Memory B cell (primary cell): ENCODE measurements around the gene IFIT3.

Source experiments
- ATAC-seq: fragments of 150-1000 bp; cut with Tn5 transposase; 2 replicates; pipeline ENCODE4 v1.10.0; 2021; ENCODE audit warnings: low read depth, mild to moderate bottlenecking, moderate library complexity
- DNase-seq, 2 donors: peaks; one replicate each; pipeline ENCODE4 v3.0.0; 2022; ENCODE audit warnings: low spot score in 2 of 2
- H3K27ac Mint-ChIP-seq: one replicate; pipeline ENCODE4 v1.8.0; 2022; ENCODE audit warnings: mild to moderate bottlenecking, moderate library complexity, mixed read lengths
- H3K27me3 Mint-ChIP-seq: one replicate; pipeline ENCODE4 v1.8.0; 2022; ENCODE audit warnings: mixed read lengths
- H3K36me3 Mint-ChIP-seq: one replicate; pipeline ENCODE4 v1.8.0; 2022; ENCODE audit warnings: mild to moderate bottlenecking, mixed read lengths
- H3K4me1 Mint-ChIP-seq: one replicate; pipeline ENCODE4 v1.8.0; 2022; ENCODE audit warnings: mixed read lengths
- H3K4me3 Mint-ChIP-seq: one replicate; pipeline ENCODE4 v1.8.0; 2022; ENCODE audit warnings: mild to moderate bottlenecking, moderate library complexity, mixed read lengths
- H3K9me3 Mint-ChIP-seq: one replicate; pipeline ENCODE4 v1.8.0; 2022; ENCODE audit warnings: mixed read lengths

The IFIT3 gene

DNA sequence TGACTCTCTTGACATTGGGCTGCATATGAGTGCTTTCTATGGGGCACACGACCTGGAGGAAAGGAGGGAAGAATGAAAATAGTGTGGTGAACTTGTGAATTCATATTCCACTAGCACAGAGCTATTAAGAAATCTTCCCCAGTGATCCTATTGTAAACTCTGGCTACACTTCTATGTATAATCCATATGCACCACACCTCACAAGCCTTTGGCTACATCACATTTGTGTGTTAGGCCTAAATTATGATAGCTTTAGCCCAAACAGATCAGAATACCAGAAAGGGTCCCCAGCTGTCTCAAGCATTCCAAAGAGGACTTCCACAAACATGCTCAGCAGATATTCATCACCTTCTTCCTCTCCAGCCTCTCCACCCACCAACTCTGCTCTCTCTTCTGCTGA, 40.3 kb downstream of the IFIT3 start:
- Mint-ChIP-seq H3K27me3 (no peaks in the 10 kb centered on the region), H3K36me3 (no peaks in the 10 kb centered on the region), H3K4me1 (peaks cover 8% of the 10 kb centered on the region), H3K4me3 (no peak overlapping the region), H3K27ac (no peak overlapping the region), H3K9me3 (no peaks in the 10 kb centered on the region)
- ATAC-seq (no peak), DNase-seq (no peak)

DNA sequence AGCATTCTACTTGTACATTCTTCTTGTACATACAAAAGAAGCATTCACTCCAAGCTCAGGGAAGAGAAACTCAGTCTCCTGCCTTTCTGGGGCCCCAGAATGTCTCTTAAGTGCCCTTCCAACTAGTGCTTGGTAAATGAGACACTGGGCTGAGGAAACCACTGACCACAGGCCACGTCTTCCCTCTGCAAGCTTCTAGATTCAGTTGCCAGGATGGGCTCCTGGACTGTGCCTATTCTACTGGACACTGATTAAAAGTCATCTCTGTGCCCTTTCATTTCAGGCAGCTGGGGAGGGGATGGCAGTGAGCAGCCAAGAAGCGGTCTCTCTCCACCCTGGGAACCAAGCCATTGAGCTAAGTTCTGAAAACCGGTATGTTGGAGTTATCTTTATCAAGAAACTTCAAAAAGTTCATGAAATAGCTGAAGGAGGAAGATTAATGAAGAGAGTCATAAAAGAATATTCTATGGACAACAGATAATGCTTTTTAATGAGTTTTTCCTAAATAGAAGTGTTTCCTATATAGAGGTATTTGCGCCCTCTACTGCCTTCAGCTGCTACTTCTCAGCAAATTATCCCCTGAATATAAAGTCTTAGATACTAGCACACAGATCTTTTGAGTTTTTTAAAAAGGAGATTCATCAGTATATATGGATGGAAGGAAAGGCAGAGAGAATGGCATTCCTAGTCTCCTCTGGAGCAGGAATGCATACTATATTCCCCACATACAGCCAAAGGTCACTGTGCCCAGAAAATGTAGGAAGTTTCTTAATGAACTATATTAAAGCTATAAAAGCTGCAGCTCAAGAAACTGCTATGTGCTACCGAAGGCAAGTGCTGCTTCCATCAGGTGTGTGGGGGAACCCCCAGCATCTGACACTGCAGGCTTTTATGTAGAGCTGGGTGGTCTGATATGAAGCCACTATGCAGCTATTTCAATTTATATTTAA, 41.6 kb downstream of the IFIT3 start:
- H3K9me3 Mint-ChIP-seq = no peaks in the 10 kb centered on the region
- H3K4me3 Mint-ChIP-seq = no peak overlapping the region
- no peak overlapping the region for H3K27ac Mint-ChIP-seq
- DNase-seq (no peak), ATAC-seq (peak; percentile 53)
- H3K27me3 Mint-ChIP-seq = peaks cover 3% of the 10 kb centered on the region
- H3K4me1 Mint-ChIP-seq = peaks cover 5% of the 10 kb centered on the region
- H3K36me3 Mint-ChIP-seq = no peaks in the 10 kb centered on the region

DNA sequence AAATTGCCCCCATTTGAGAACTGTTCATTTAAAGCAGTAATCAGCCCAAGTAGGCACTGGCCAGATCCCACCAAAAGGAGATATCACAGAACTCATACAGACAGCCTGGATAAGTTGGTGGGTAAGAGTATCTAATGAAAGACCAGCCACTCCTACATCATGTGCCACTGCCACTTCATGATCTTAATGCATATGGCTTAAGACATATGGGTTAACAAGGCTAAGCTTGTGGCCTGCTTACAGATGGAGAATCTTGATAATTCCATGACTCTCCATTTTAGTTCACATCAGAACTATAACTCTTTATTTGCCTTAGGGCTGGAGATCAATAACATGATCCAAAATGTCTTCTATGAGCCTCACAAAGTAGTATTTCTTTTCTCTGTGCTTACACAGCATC, 43.3 kb downstream of the IFIT3 start:
- Mint-ChIP-seq H3K4me1 (peaks cover 5% of the 10 kb centered on the region), H3K36me3 (no peaks in the 10 kb centered on the region), H3K9me3 (no peaks in the 10 kb centered on the region), H3K4me3 (no peak overlapping the region), H3K27me3 (peaks cover 3% of the 10 kb centered on the region), H3K27ac (no peak overlapping the region)
- ATAC-seq (no peak), DNase-seq (no peak)

DNA sequence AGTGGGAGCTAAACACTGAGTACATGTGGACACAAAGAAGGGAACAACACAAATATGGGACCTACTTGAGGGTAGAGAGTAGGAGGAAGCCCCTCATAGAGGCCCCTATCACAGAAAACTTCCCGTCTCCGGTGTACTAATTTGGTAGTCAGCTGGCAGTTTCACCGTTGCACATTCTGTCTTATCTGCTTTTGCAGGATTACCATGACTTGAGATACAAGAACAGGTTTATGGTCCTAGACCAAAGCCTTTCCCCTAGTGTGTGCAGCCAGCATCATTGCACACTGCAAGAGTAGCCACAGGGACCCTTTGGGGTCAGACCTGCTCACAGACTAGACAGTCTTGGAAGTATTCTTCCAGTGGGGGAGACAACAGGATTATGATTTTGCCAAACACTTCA, 44.2 kb downstream of the IFIT3 start:
- Mint-ChIP-seq H3K4me1 (peaks cover 5% of the 10 kb centered on the region), H3K27me3 (peaks cover 3% of the 10 kb centered on the region), H3K27ac (no peak overlapping the region), H3K4me3 (no peak overlapping the region), H3K36me3 (no peaks in the 10 kb centered on the region), H3K9me3 (no peaks in the 10 kb centered on the region)
- ATAC-seq (no peak), DNase-seq (no peak)

DNA sequence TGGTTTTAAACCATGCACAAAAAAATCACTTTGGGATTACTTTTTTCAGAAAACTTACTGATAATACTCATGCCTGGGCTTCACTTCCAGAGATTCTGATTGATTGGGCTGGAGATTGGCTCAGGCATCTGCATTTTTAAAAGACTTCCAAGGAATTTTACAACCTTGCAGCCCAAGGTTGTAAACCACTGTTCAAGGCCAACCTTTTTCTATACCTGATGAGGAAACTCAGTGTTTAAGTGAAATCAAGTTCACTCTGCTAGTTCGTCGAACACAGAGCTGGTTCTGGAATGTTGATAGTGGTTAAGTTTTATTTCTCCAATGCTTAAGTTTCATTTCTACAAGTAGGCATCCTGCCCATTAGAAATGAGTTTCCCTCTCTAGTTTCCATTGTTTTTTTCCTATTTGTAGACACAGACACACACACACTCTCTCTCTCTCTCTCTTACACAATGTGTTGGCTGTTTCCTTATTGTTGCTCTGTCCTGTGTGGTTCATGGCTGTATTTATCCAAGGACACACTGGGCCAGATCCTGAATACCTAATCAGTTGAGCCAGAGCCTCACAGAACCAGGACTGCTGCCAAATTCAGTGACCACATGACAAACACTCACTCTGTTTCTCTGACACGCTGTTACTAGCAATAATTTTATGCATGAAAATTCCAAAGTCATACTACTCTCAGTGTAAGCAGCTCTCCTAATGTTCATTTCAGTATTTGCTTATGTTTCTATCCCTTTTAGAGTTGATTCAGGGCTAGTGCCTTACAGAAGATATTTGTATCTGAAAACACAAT, 46.3 kb downstream of the IFIT3 start:
- Mint-ChIP-seq H3K27me3 (peaks cover 3% of the 10 kb centered on the region), H3K4me3 (no peak overlapping the region), H3K9me3 (no peaks in the 10 kb centered on the region), H3K4me1 (no peaks in the 10 kb centered on the region), H3K36me3 (no peaks in the 10 kb centered on the region), H3K27ac (no peak overlapping the region)
- DNase-seq = no peak
- ATAC-seq = no peak

DNA sequence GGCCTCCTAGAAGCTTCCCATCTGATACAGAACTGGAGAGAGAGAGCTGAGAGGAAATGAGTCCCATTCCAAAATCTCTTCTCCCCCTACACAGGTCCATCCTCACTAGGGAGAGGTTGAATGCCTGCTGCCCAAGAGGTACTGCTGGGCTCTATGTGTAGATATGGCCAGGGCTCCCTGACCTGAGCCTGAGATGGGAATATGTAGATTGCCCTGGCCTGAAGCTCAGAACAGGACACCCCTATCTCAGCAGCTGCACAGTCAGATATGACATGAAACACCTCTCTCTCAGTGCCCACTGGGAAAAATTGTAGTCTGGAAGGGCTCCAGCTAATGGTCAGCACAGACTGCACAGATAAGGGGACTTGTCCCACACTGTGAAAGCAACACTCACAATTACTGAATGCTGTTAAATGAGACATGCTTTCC, 46.9 kb downstream of the IFIT3 start:
- H3K27ac Mint-ChIP-seq = no peak overlapping the region
- DNase-seq = no peak
- H3K4me1 Mint-ChIP-seq = no peaks in the 10 kb centered on the region
- ATAC-seq = no peak
- peaks cover 3% of the 10 kb centered on the region for H3K27me3 Mint-ChIP-seq
- no peaks in the 10 kb centered on the region for H3K36me3 Mint-ChIP-seq
- no peaks in the 10 kb centered on the region for H3K9me3 Mint-ChIP-seq
- H3K4me3 Mint-ChIP-seq = no peak overlapping the region

DNA sequence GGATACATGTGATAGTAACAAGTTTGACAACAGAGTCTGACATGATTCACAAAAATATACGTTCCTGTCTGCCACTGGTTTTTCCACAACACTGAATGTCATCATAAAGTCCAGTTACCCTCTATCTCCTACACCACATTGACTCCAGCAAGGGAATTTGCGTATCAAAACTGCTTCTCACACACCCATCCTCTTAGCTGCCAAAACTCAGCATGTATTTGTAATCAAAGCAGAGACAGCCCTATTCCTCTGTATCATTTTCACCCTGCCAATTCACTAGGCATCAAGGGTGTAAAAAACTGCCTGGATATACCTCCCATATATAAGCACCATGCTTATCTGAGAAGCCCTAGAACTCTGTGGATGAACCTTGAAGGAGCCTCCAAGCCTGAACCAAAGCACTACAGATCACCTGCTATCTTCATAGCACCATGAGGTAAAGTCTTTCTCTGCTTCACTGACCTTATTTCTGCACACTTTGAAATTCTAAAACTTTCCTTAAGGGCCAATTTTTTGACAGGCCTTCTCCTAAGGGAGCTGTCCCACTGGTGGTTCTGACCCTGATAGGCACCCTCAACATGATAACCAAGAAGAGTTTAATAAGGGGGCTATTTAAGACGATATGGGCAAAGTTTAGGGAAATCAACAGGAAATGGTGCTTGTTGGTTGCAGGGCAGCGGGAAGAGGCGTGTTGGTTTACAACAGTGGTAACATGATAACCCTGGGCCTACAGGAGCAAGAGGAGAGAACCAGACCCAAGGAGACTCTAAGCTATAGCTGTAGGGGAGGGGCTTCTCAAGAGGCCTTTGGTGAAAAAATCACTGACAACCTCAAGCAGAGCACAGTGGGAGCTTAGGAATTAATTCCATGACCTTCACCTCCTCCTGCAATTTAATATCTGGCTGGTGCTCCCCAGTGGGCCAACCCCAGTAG, 50.2 kb downstream of the IFIT3 start, which contains the start of gene IFIT1B:
Gene IFIT1B (plus strand): TSS at position 352 of the 933 bp plus-strand sequence. CDS start 80 bp downstream, at position 432.
- Mint-ChIP-seq H3K4me1 (no peaks in the 10 kb centered on the region), H3K4me3 (no peak within 1 kb of the TSS), H3K36me3 (no peaks in the 10 kb centered on the region), H3K27ac (no peak within 1 kb of the TSS), H3K9me3 (no peaks in the 10 kb centered on the region), H3K27me3 (peaks cover 3% of the 10 kb centered on the region)
- DNase-seq = no peak
- ATAC-seq = no peak

DNA sequence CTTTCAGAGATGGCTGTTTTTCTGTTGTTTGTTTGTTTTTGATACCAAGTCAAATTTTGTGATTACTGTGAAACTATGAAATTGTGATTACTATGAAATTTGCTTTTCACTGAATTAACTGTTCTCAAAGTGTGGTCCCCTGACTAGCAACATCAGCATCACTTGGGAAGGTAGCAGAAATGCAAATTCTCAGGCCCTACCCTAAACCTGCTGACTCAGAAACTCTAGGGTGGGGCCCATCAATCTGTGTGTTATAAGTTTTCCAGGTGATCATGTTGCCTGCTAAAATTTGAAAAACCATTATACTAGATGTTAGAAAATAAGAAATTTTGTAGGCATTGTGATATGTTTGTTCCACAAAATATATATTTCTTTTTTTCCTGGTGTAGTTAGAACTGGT, 51.3 kb downstream of the IFIT3 start:
- peaks cover 4% of the 10 kb centered on the region for H3K4me1 Mint-ChIP-seq
- DNase-seq (no peak), ATAC-seq (no peak)
- H3K4me3 Mint-ChIP-seq = no peak overlapping the region
- no peaks in the 10 kb centered on the region for H3K36me3 Mint-ChIP-seq
- no peaks in the 10 kb centered on the region for H3K9me3 Mint-ChIP-seq
- H3K27me3 Mint-ChIP-seq = peaks cover 3% of the 10 kb centered on the region
- H3K27ac Mint-ChIP-seq = no peak overlapping the region

DNA sequence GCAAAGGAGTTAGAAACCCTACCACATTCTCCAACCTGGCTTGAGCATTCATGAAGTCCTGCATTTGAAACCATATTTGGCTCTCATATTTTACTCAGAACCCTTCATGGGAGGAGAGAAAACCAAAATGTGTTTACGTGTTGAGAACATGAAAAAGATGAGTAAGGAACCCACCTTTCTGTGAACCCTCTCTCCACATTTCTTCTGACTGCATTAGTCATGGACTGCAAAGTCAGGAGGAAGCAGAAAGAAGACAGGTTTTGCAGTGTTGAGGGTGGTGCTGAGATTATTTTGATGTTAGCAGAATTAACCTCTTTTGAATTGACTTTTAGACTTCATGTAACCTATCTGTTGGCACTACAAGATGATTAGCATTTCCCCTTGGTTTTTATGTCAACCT, 55.0 kb downstream of the IFIT3 start:
- DNase-seq (no peak), ATAC-seq (no peak)
- no peak overlapping the region for H3K4me3 Mint-ChIP-seq
- H3K4me1 Mint-ChIP-seq = peaks cover 14% of the 10 kb centered on the region
- H3K36me3 Mint-ChIP-seq = no peaks in the 10 kb centered on the region
- H3K27me3 Mint-ChIP-seq = no peaks in the 10 kb centered on the region
- H3K9me3 Mint-ChIP-seq = no peaks in the 10 kb centered on the region
- no peak overlapping the region for H3K27ac Mint-ChIP-seq

DNA sequence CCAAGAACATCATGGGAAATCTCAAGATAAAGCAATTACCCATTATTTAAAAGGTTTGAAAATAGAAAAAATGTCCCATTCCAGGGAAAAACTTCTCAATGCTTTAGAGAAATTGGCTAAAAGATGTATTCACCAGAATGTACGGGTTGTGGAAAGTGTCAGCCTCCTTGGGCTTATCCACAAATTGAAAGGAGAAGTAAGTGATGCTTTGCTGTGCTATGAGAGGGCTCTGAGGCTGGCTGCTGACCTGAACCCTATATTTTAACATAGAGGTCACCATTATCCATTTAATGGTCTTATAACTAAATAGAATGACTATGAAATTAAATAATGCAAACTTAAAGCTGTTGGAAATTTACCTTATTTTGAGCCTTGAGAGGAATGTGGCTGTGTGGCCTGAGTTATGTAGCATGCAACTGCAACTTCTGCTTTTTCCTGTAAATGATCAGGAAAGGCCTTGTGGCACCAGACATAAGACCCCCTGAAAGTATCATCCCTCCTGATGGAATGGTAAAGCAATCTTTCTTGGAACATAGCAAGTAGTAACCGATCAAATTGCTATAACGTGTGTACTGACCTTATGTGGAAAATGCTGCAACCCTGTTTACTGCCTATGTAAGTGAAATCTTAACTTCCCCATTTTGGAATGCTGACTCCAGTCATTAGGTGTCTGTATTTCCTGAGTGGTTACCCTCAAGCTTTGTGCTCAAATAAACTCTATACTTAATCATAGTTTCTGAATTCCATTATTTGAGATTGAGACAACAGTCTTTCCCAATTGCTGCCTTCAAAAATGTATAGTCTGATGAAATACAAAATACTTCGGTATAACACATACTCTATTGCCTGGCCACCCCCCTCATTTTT, 56.9 kb downstream of the IFIT3 start:
- H3K27me3 Mint-ChIP-seq = no peaks in the 10 kb centered on the region
- ATAC-seq (peak; percentile 91), DNase-seq (no peak)
- H3K9me3 Mint-ChIP-seq = no peaks in the 10 kb centered on the region
- H3K4me1 Mint-ChIP-seq = peaks cover 14% of the 10 kb centered on the region
- H3K36me3 Mint-ChIP-seq = no peaks in the 10 kb centered on the region
- peak overlapping the region; percentile 11 for H3K27ac Mint-ChIP-seq
- peak overlapping the region; percentile 28 for H3K4me3 Mint-ChIP-seq

DNA sequence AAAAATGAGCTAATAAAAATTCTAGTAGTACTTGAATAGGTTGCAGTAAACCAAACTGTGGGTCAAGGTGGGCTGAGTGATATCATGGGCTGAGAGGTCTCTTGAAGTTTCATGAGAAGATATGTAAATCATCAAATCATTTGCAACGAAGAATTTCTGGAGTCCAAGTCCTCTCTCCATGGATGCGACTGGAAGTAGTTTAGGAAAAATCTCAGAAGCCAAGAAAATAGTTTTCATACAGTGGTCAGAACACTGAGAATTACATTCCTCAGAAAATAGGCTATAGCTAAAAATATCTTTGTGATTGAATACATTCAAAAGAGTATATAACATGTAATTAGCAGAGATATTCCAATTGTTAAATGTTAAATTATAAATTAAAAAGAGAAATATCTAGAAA, 61.0 kb downstream of the IFIT3 start:
- H3K27me3 Mint-ChIP-seq = no peaks in the 10 kb centered on the region
- H3K4me1 Mint-ChIP-seq = peaks cover 19% of the 10 kb centered on the region
- H3K27ac Mint-ChIP-seq = no peak overlapping the region
- DNase-seq = no peak
- no peak for ATAC-seq
- no peak overlapping the region for H3K4me3 Mint-ChIP-seq
- no peaks in the 10 kb centered on the region for H3K36me3 Mint-ChIP-seq
- no peaks in the 10 kb centered on the region for H3K9me3 Mint-ChIP-seq

DNA sequence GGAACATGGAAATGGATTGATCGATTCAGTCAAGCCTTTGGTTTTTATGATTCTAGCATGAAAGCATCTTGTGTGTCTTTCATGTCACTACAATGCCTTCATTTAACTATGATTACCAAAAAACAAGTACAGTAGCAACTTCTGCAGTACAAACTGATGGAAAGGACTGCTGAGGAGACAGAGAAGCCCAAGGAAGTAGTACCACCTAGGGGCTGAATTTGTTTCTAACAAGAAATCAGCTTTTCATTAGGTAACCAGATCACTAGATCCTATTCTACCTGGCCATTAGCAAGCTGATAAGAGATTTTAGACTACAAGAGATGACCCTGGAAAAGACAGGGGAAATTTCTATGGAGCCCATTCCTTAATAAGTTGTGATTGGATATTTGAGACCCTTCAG, 61.5 kb downstream of the IFIT3 start:
- no peak overlapping the region for H3K4me3 Mint-ChIP-seq
- H3K27ac Mint-ChIP-seq = no peak overlapping the region
- H3K9me3 Mint-ChIP-seq = no peaks in the 10 kb centered on the region
- peaks cover 18% of the 10 kb centered on the region for H3K4me1 Mint-ChIP-seq
- DNase-seq (no peak), ATAC-seq (peak; percentile 31)
- H3K36me3 Mint-ChIP-seq = no peaks in the 10 kb centered on the region
- H3K27me3 Mint-ChIP-seq = no peaks in the 10 kb centered on the region
